ENCODE data around the gene GPC4. TPM values are rescaled to one million over a fixed set of nuclear protein-coding genes. Genes with fewer than 3 reads are reported as not detected.

Gene GPC4
- polyA plus RNA-seq, 3 donors = 0.03 to 0.59 (median 0.27) TPM

GRCh38 chrX:133364865-133365264 is 50.4 kb downstream of the GPC4 start:
- Histone ChIP-seq H3K27ac (ENCODE audit: low read depth in 1 of 2, low read length in 2 of 2) (no peak overlapping the region), H3K9ac (ENCODE audit: insufficient read depth, low read length, poor library complexity, severe bottlenecking) (no peak overlapping the region), H3K4me2 (replicated peaks; ENCODE audit: extremely low read depth, low read length, poor library complexity, severe bottlenecking) (no peak overlapping the region), H3K4me3 (replicated peaks in 1 of 3; ENCODE audit: low read depth in 2 of 3, low read length in 3 of 3) (no peak overlapping the region), H3K9me3 (replicated peaks in 1 of 2; ENCODE audit: control insufficient read depth in 1 of 2, insufficient read depth in 1 of 2, low read length in 2 of 2) (no peaks in the 10 kb centered on the region), H3K4me1 (ENCODE audit: control insufficient read depth in 1 of 2, insufficient read depth in 2 of 2, low read length in 2 of 2) (no peaks in the 10 kb centered on the region), H3K36me3 (replicated peaks in 1 of 2; ENCODE audit: control insufficient read depth in 1 of 2, insufficient read depth in 2 of 2, low read length in 2 of 2) (no peaks in the 10 kb centered on the region), H2AFZ (ENCODE audit: insufficient read depth, low read depth, low read length, poor library complexity, severe bottlenecking) (no peak overlapping the region), H3K79me2 (ENCODE audit: insufficient read depth, low read length) (no peaks in the 10 kb centered on the region), H4K20me1 (ENCODE audit: insufficient read depth, low read length) (no peaks in the 10 kb centered on the region), H3K27me3 (ENCODE audit: control insufficient read depth in 2 of 2, insufficient read depth in 2 of 2, low read length in 2 of 2) (no peaks in the 10 kb centered on the region)
- intact Hi-C loops (cut with micrococcal nuclease) = no loop called here
- DNase-seq = no peak
- peaks cover 0 to 6% (median 2%) of the 10 kb centered on the region in 3 donors for H3K27me3 Mint-ChIP-seq (ENCODE audit: low read depth in 3 of 3)
- no peak for TF ChIP-seq CTCF (IDR thresholded peaks at IDR 0.05)
- H3K4me3 Mint-ChIP-seq = no peak overlapping the region
- H3K36me3 Mint-ChIP-seq = no peaks in the 10 kb centered on the region
- H3K27ac Mint-ChIP-seq = no peak overlapping the region
- WGBS (ENCODE audit: insufficient coverage) = no CpG with 5 or more reads among the region's 1 CpG
- H3K4me1 Mint-ChIP-seq = peaks cover 3% of the 10 kb centered on the region
- H3K9me3 Mint-ChIP-seq = no peaks in the 10 kb centered on the region

GRCh38 chrX:133364196-133364595 is 51.1 kb downstream of the GPC4 start:
- peaks cover 2% of the 10 kb centered on the region for H3K4me1 Mint-ChIP-seq
- no CpG with 5 or more reads among the region's 1 CpG for WGBS (ENCODE audit: insufficient coverage)
- Histone ChIP-seq H3K79me2 (ENCODE audit: insufficient read depth, low read length) (no peaks in the 10 kb centered on the region), H3K9ac (ENCODE audit: insufficient read depth, low read length, poor library complexity, severe bottlenecking) (no peak overlapping the region), H2AFZ (ENCODE audit: insufficient read depth, low read depth, low read length, poor library complexity, severe bottlenecking) (no peak overlapping the region), H3K4me2 (replicated peaks; ENCODE audit: extremely low read depth, low read length, poor library complexity, severe bottlenecking) (no peak overlapping the region), H3K27ac (ENCODE audit: low read depth in 1 of 2, low read length in 2 of 2) (no peak overlapping the region), H3K9me3 (replicated peaks in 1 of 2; ENCODE audit: control insufficient read depth in 1 of 2, insufficient read depth in 1 of 2, low read length in 2 of 2) (no peaks in the 10 kb centered on the region), H3K27me3 (ENCODE audit: control insufficient read depth in 2 of 2, insufficient read depth in 2 of 2, low read length in 2 of 2) (no peaks in the 10 kb centered on the region), H4K20me1 (ENCODE audit: insufficient read depth, low read length) (no peaks in the 10 kb centered on the region), H3K4me1 (ENCODE audit: control insufficient read depth in 1 of 2, insufficient read depth in 2 of 2, low read length in 2 of 2) (no peaks in the 10 kb centered on the region), H3K4me3 (replicated peaks in 1 of 3; ENCODE audit: low read depth in 2 of 3, low read length in 3 of 3) (no peak overlapping the region), H3K36me3 (replicated peaks in 1 of 2; ENCODE audit: control insufficient read depth in 1 of 2, insufficient read depth in 2 of 2, low read length in 2 of 2) (no peaks in the 10 kb centered on the region)
- no peak overlapping the region for H3K4me3 Mint-ChIP-seq
- DNase-seq = no peak
- intact Hi-C loops (cut with micrococcal nuclease) = no loop called here
- H3K27ac Mint-ChIP-seq = no peak overlapping the region
- peaks cover 0 to 10% (median 2%) of the 10 kb centered on the region in 3 donors for H3K27me3 Mint-ChIP-seq (ENCODE audit: low read depth in 3 of 3)
- no peak for TF ChIP-seq CTCF (IDR thresholded peaks at IDR 0.05)
- H3K36me3 Mint-ChIP-seq = no peaks in the 10 kb centered on the region
- no peaks in the 10 kb centered on the region for H3K9me3 Mint-ChIP-seq

Measured in CD14-positive monocyte (primary cell).